Progenitor cell of endocrine pancreas (in vitro differentiated cells): ENCODE results near the gene GDF10. TPM values are rescaled to one million over a fixed set of nuclear protein-coding genes. Genes with fewer than 3 reads are reported as not detected.
A peak's percentile ranks its signal among the peaks of the same experiment; 100 is the strongest.

Source experiments
- DNase-seq: peaks from one replicate; pipeline ENCODE4 v3.0.0; 2021; ENCODE audit warnings: low spot score; ENCODE audit not compliant: unreplicated experiment
- H3K27ac Mint-ChIP-seq: 2 replicates; pipeline ENCODE4 v1.8.0; 2021; ENCODE audit warnings: mild to moderate bottlenecking, moderate library complexity, mixed read lengths
- H3K27me3 Mint-ChIP-seq: 2 replicates; pipeline ENCODE4 v1.8.0; 2021; ENCODE audit warnings: mixed read lengths
- H3K36me3 Mint-ChIP-seq: 2 replicates; pipeline ENCODE4 v1.8.0; 2022; ENCODE audit warnings: mixed read lengths; ENCODE audit not compliant: insufficient read depth
- H3K4me1 Mint-ChIP-seq: 2 replicates; pipeline ENCODE4 v1.8.0; 2021; ENCODE audit warnings: low read depth, mixed read lengths
- H3K4me3 Mint-ChIP-seq: 2 replicates; pipeline ENCODE4 v1.8.0; 2021; ENCODE audit warnings: low read depth, mild to moderate bottlenecking, moderate library complexity, mixed read lengths
- H3K9me3 Mint-ChIP-seq: 2 replicates; pipeline ENCODE4 v1.8.0; 2021; ENCODE audit warnings: low read depth, mixed read lengths
- total RNA-seq: library from RNA; stranded (reverse); gene quantifications from 2 replicates; pipeline ENCODE4 v1.2.1, GENCODE V29; 2021
- TF ChIP-seq, protein P1 (sequence below): fragments of 200-600 bp; sonication (generic); IDR thresholded peaks from one replicate; pipeline ENCODE4 v1.5.0; 2021; ENCODE audit warnings: antibody characterized with exemption, mild to moderate bottlenecking; ENCODE audit not compliant: unreplicated experiment

GDF10 gene
- total RNA-seq, 1 donor from 2014 or later, result not detected

DNA sequence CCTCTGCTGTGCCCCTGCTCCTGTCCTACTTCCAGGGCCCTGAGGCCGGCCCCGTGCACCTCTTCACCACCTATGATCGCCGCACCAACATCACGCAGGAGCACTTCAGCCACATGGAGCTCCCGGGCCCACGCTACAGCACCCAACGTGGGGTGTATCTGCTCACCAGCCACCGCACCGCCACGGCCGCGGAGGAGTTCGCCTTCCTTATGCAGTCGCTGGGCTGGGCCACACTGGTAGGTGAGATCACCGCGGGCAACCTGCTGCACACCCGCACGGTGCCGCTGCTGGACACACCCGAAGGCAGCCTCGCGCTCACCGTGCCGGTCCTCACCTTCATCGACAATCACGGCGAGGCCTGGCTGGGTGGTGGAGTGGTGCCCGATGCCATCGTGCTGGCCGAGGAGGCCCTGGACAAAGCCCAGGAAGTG is 50.0 kb downstream of the GDF10 start:
- H3K27ac Mint-ChIP-seq, result no peak overlapping the region
- TF ChIP-seq, protein P1, sequence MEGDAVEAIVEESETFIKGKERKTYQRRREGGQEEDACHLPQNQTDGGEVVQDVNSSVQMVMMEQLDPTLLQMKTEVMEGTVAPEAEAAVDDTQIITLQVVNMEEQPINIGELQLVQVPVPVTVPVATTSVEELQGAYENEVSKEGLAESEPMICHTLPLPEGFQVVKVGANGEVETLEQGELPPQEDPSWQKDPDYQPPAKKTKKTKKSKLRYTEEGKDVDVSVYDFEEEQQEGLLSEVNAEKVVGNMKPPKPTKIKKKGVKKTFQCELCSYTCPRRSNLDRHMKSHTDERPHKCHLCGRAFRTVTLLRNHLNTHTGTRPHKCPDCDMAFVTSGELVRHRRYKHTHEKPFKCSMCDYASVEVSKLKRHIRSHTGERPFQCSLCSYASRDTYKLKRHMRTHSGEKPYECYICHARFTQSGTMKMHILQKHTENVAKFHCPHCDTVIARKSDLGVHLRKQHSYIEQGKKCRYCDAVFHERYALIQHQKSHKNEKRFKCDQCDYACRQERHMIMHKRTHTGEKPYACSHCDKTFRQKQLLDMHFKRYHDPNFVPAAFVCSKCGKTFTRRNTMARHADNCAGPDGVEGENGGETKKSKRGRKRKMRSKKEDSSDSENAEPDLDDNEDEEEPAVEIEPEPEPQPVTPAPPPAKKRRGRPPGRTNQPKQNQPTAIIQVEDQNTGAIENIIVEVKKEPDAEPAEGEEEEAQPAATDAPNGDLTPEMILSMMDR, result no peak

GRCh38 chr10:47350671-47351640 is 51.0 kb downstream of the GDF10 start:
- TF ChIP-seq, protein P1, result no peak
- H3K36me3 Mint-ChIP-seq, result no peaks in the 10 kb centered on the region
- H3K27me3 Mint-ChIP-seq, result peaks cover 16% of the 10 kb centered on the region
- H3K4me3 Mint-ChIP-seq, result no peak overlapping the region
- DNase-seq, result no peak
- H3K9me3 Mint-ChIP-seq, result no peaks in the 10 kb centered on the region
- peaks cover 2% of the 10 kb centered on the region for H3K4me1 Mint-ChIP-seq
- H3K27ac Mint-ChIP-seq, result no peak overlapping the region

More for the DNA sequence above, 50.0 kb downstream of the GDF10 start:
- peaks cover 2% of the 10 kb centered on the region for H3K4me1 Mint-ChIP-seq
- no peaks in the 10 kb centered on the region for H3K9me3 Mint-ChIP-seq
- no peak overlapping the region for H3K4me3 Mint-ChIP-seq
- peaks cover 21% of the 10 kb centered on the region for H3K27me3 Mint-ChIP-seq
- DNase-seq, result no peak
- H3K36me3 Mint-ChIP-seq, result no peaks in the 10 kb centered on the region

DNA sequence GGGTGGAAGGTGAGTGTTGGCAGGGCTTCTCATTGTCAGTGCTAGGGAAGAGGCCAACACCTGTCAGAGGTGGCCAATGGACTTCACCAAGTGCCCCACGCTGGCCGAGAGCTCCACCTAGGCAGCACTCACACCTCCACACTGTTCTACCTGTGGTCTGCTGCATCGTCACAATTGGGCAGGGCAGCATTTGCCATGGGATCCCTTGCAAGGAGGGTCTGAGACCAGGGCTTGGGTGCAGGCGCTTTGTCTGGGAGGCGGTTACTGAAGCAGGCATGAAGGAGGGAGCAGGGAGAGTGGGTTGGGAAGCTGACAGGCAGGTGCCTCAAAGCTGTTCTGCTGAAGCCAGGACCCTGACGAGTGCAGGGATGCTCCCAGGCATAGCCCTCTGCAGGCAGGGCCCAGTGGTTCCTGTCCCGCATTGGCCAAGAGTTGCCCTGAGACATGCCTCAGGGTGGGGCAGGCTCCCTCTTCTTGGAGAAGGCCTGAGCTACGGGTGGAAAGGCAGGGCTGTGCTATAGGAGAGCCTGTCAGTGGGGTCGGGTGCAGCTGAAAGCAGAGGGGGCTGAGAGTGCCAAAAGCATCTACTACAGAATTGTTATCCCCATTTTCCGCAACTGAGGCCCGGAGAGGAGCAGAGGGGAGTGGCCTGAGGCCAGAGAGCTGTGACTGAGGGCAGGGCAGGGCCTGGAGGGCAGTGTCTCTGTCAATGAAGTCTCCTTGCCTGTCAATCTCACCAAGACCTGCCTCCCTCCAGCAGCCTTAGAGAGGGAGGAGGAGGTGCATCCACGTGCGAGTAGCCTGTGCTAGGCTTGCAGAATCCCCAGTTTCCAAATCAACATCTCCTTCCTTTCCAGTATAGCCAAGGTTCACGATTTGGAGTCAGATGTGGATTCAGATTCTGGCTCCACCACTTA is 52.2 kb downstream of the GDF10 start:
- no peak overlapping the region for H3K4me3 Mint-ChIP-seq
- TF ChIP-seq, protein P1, result no peak
- H3K27me3 Mint-ChIP-seq, result peaks cover 12% of the 10 kb centered on the region
- H3K4me1 Mint-ChIP-seq, result no peaks in the 10 kb centered on the region
- no peaks in the 10 kb centered on the region for H3K36me3 Mint-ChIP-seq
- no peak for DNase-seq
- H3K9me3 Mint-ChIP-seq, result no peaks in the 10 kb centered on the region
- H3K27ac Mint-ChIP-seq, result no peak overlapping the region

DNA sequence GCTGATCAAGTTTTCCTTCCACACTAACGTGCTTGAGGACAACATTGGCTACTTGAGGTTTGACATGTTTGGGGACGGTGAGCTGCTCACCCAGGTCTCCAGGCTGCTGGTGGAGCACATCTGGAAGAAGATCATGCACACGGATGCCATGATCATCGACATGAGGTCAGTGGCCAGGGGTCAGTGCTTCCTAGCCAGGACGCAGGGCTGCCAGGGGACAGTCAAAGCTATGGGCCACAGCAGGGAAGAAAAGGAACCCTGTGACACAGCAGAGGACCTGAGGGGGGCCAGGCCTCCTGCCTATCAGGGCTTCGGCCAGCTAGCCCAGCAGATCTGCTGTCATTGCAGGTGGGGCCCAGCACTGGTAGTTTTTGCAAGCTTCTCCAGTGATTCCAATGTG is 53.4 kb downstream of the GDF10 start:
- no peaks in the 10 kb centered on the region for H3K4me1 Mint-ChIP-seq
- H3K9me3 Mint-ChIP-seq, result no peaks in the 10 kb centered on the region
- TF ChIP-seq, protein P1, result no peak
- no peak for DNase-seq
- H3K36me3 Mint-ChIP-seq, result no peaks in the 10 kb centered on the region
- no peak overlapping the region for H3K27ac Mint-ChIP-seq
- H3K4me3 Mint-ChIP-seq, result no peak overlapping the region
- H3K27me3 Mint-ChIP-seq, result peaks cover 8% of the 10 kb centered on the region

- H3K4me3 Mint-ChIP-seq, result no peak overlapping the region
Observed at GRCh38 chr10:47354165-47354564, 54.2 kb downstream of the GDF10 start.

More at GRCh38 chr10:47354165-47354564, 54.2 kb downstream of the GDF10 start:
- no peak for DNase-seq
- Mint-ChIP-seq H3K27me3 (peaks cover 8% of the 10 kb centered on the region), H3K9me3 (no peaks in the 10 kb centered on the region), H3K27ac (no peak overlapping the region), H3K4me1 (no peaks in the 10 kb centered on the region), H3K36me3 (no peaks in the 10 kb centered on the region)
- TF ChIP-seq, protein P1, result peak; percentile 24
